ENCODE results near the gene ATP2A3. TPM values are rescaled to one million over a fixed set of nuclear protein-coding genes. Genes with fewer than 3 reads are reported as not detected.

ATP2A3 gene
- total and polyA plus RNA-seq, 11 donors: 3.3 to 21.8 (median 7.0) TPM

GRCh38 chr17:3929181-3929580, 35.1 kb downstream of the ATP2A3 start:
- DNase-seq (no peak), ATAC-seq (peak in 1 of 4 donors; percentile 18)
- intact Hi-C loops (cut with DNase I): loop anchor here in 1 of 10 donors (5.0 kb wide), 1 partner anchor 78 kb away; no protein-coding TSS in a partner anchor
- Histone ChIP-seq H3K27ac (no peak overlapping the region), H3K27me3 (no peaks in the 10 kb centered on the region), H3K9me3 (no peaks in the 10 kb centered on the region), H3K4me3 (no peak overlapping the region), H3K36me3 (peaks cover 0 to 14% (median 0%) of the 10 kb centered on the region in 9 donors), H3K4me1 (peaks cover 0 to 23% (median 7%) of the 10 kb centered on the region in 12 donors)
- WGBS, 4 donors: 93 to 100% (median 97%) methylated on average over 5 to 12 of the region's 12 CpGs
- TF ChIP-seq CTCF (IDR thresholded peaks at IDR 0.05) (no peak), POLR2A (IDR thresholded peaks at IDR 0.05) (no peak)

DNA sequence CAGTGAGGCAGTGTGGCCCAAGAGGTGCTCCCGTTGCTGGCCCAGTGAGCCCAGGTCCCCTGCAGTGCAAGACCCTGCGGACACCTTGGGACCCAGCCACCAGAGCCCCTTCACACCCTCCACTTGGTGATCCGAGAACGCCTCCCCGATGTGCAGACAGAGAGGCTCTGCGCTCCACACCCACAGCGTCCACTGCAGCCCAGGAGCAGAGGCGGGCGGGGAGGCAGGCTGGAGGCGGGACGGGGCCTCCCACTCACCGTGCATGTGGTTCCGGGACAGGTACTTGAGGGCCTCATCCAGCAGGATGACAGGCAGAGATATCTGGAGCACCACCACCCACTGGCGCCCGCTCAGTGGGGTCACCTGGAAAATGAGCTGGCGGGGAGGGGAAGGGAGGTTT, 35.8 kb downstream of the ATP2A3 start:
- H3K4me1 ChIP-seq: peaks cover 0 to 23% (median 7%) of the 10 kb centered on the region in 12 donors
- WGBS, 4 donors: 89 to 96% (median 95%) methylated on average over 6 to 16 of the region's 16 CpGs
- no peaks in the 10 kb centered on the region for H3K9me3 ChIP-seq
- ATAC-seq (no peak), DNase-seq (no peak)
- intact Hi-C loops (cut with DNase I): loop anchor here in 1 of 10 donors (5.0 kb wide), 1 partner anchor 79 kb away; no protein-coding TSS in a partner anchor
- H3K4me3 ChIP-seq: no peak overlapping the region
- H3K27me3 ChIP-seq: no peaks in the 10 kb centered on the region
- H3K27ac ChIP-seq: no peak overlapping the region
- TF ChIP-seq POLR2A (IDR thresholded peaks at IDR 0.05): no peak
- no peak for TF ChIP-seq CTCF (IDR thresholded peaks at IDR 0.05)
- H3K36me3 ChIP-seq: peaks cover 0 to 10% (median 0%) of the 10 kb centered on the region in 9 donors

DNA sequence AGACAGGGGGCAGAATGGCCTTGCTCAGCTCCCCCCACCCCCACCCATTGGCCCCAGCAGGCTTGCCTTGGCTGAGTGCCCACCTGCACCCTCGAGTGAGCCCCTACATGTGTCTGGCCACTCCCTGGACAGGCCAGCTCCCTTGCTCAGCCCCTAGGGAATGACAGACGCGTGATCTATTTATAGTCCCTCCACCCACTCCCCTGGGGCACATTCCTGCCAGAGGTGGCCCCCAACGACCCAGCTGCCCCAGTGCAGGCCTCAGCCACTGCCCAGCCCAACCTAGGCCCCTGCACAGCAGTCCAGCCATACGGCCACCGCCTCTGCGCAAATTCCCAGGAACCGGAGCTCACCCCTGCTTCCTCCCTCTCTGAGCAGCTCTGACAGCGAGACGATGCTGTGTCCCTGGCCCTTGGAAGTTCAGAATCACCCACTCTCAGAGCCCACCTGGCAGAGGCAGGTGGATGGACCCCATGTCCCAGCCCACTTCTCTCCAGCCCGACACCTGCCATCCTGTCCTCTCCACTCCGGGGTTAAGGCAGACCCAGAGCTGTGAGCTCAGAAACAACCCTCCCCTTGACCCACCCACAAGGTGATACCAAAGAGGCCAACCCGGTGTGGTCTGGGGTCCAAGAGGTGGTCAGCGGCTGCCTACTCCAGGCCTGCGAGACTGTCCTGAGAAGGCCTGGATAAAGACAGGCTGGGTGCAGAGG, 36.5 kb downstream of the ATP2A3 start:
- H3K9me3 ChIP-seq: no peaks in the 10 kb centered on the region
- 53 to 61% (median 57%) methylated on average over 12 to 15 of the region's 15 CpGs for WGBS, 4 donors
- peaks cover 0 to 10% (median 0%) of the 10 kb centered on the region in 9 donors for H3K36me3 ChIP-seq
- DNase-seq (peak in 1 of 5 donors; percentile 46), ATAC-seq (peak; percentile 44 to 76 (median 54))
- peak overlapping the region in 1 of 12 donors; percentile 32 for H3K27ac ChIP-seq
- TF ChIP-seq POLR2A (IDR thresholded peaks at IDR 0.05) (no peak), CTCF (IDR thresholded peaks at IDR 0.05) (no peak)
- intact Hi-C loops (cut with DNase I): loop anchor here in 1 of 10 donors (5.0 kb wide), 1 partner anchor 80 kb away; no protein-coding TSS in a partner anchor
- H3K4me1 ChIP-seq: peaks cover 0 to 23% (median 7%) of the 10 kb centered on the region in 12 donors
- no peaks in the 10 kb centered on the region for H3K27me3 ChIP-seq
- H3K4me3 ChIP-seq: no peak overlapping the region

DNA sequence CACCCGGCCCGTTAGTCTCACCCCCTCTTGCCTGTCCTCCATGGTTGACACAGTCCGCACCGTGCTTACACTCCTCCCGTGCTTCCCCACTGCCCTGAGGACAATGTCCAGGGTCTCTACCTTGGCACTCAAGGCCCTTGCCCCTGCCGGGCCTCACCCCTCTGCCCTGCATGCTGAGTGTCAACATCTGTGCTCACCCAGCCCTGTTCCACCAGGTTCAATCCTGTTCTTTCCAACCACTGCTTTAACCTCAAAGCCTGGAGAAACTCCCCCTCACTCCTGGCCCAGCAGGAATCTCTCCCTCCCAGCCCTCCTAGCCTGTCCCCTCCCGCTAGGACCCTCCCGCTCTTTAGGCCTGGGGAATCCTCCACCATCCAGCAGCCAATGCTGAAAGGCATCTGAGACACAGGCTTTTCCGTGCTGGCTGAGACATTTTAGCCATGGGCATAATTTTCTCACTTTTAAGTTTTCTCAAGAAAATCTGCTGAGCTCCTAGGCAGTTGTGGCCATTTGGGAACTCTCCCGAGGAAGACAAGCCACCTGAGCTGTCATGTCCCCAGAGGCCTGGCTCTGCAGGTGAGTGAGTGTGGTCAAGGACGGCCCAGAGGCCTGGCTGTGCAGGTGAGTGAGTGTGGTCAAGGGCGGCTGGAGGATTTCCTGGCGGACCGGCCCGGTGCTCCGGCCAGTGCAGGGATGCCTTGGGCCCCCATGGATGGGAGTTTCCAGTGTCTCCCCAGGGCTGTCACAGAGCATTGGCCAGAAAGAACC, 37.2 kb downstream of the ATP2A3 start:
- DNase-seq (no peak), ATAC-seq (peak in 1 of 4 donors; percentile 20)
- Histone ChIP-seq H3K4me3 (no peak overlapping the region), H3K27me3 (no peaks in the 10 kb centered on the region), H3K4me1 (peaks cover 0 to 23% (median 7%) of the 10 kb centered on the region in 12 donors), H3K36me3 (peaks cover 0 to 6% (median 0%) of the 10 kb centered on the region in 9 donors), H3K9me3 (no peaks in the 10 kb centered on the region), H3K27ac (peak overlapping the region in 1 of 12 donors; percentile 32)
- TF ChIP-seq POLR2A (IDR thresholded peaks at IDR 0.05): no peak
- no peak for TF ChIP-seq CTCF (IDR thresholded peaks at IDR 0.05)
- intact Hi-C loops (cut with DNase I): loop anchor here in 1 of 10 donors (5.0 kb wide), 1 partner anchor 80 kb away; no protein-coding TSS in a partner anchor
- WGBS, 4 donors: 79 to 89% (median 84%) methylated on average over 13 to 16 of the region's 16 CpGs

Data from heart left ventricle (tissue), 16 donors.